ENCODE data around the gene PNPT1. TPM values are rescaled to one million over a fixed set of nuclear protein-coding genes. Genes with fewer than 3 reads are reported as not detected.

Gene PNPT1
- total RNA-seq (2016; rRNA removed; fragmentation: Illumina TruSeq; extraction: Trizol): 61.0 and 70.6 TPM in 2 replicates
- 10.3 and 10.8 TPM in 2 replicates for total RNA-seq (2016; cell fraction: cytosol; rRNA removed; fragmentation: Illumina TruSeq; extraction: Trizol; ENCODE audit: low read depth)
- 60.4 and 67.8 TPM in 2 replicates for total RNA-seq (2016; cell fraction: insoluble cytoplasmic fraction; rRNA removed; fragmentation: Illumina TruSeq; extraction: Trizol)
- 15.4 and 15.7 TPM in 2 replicates for total RNA-seq (2016; cell fraction: membrane; rRNA removed; fragmentation: Illumina TruSeq; extraction: Trizol)
- total RNA-seq (2016; cell fraction: nucleus; rRNA removed; fragmentation: Illumina TruSeq; extraction: Trizol): 48.3 and 59.2 TPM in 2 replicates
- polyA plus RNA-seq (2011; rRNA removed): 21.3 and 23.4 TPM in 2 replicates
- 8.3 TPM in 2 replicates for polyA plus RNA-seq (2011; cell fraction: cytosol; rRNA removed)
- 26.9 and 42.4 TPM in 2 replicates for polyA plus RNA-seq (2011; cell fraction: nucleus; rRNA removed)
- 20.7 and 24.2 TPM in 2 replicates for polyA plus RNA-seq (2012)
- 2.1 and 2.4 TPM in 2 replicates for polyA plus RNA-seq (2016; cell fraction: cytosol; fragmentation: Illumina TruSeq; extraction: Trizol; ENCODE audit: low read depth)
- 47.7 and 48.3 TPM in 2 replicates for polyA plus RNA-seq (2016; cell fraction: insoluble cytoplasmic fraction; fragmentation: Illumina TruSeq; extraction: Trizol; ENCODE audit: low read depth)
- polyA plus RNA-seq (2016; cell fraction: membrane; fragmentation: Illumina TruSeq; extraction: Trizol; ENCODE audit: low read depth): 5.7 and 6.6 TPM in 2 replicates
- 63.4 and 68.9 TPM in 2 replicates for polyA plus RNA-seq (2016; cell fraction: nucleus; fragmentation: Illumina TruSeq; extraction: Trizol; ENCODE audit: insufficient read depth, low read depth)
- polyA minus RNA-seq (2011; rRNA and poly(A)+ RNA removed; ENCODE audit: low replicate concordance): 11.7 and 21.7 TPM in 2 replicates
- polyA minus RNA-seq (2011; cell fraction: cytosol; rRNA and poly(A)+ RNA removed): 18.5 and 38.1 TPM in 2 replicates
- polyA minus RNA-seq (2011; cell fraction: nucleus; rRNA and poly(A)+ RNA removed): 29.6 and 35.2 TPM in 2 replicates
- Bru-seq, nascent RNA: percentile 77 among the genes with signal in this experiment
- percentile 86 among the genes with signal in this experiment for BruChase-seq, experiment 1, labeled RNA remaining after a 6-hour chase
- BruChase-seq, experiment 2, labeled RNA remaining after a 2-hour chase: percentile 82 among the genes with signal in this experiment
- long read RNA-seq, experiment 1, full-length matches to known transcripts: 27 of 56 reads
- long read RNA-seq, experiment 1, partial matches to known transcripts: 10 of 56 reads
- long read RNA-seq, experiment 1, other reads (novel, unspliced or antisense): 19 of 56 reads
- long read RNA-seq, experiment 2, partial matches to known transcripts: 19 of 72 reads
- long read RNA-seq, experiment 2, other reads (novel, unspliced or antisense): 53 of 72 reads

DNA sequence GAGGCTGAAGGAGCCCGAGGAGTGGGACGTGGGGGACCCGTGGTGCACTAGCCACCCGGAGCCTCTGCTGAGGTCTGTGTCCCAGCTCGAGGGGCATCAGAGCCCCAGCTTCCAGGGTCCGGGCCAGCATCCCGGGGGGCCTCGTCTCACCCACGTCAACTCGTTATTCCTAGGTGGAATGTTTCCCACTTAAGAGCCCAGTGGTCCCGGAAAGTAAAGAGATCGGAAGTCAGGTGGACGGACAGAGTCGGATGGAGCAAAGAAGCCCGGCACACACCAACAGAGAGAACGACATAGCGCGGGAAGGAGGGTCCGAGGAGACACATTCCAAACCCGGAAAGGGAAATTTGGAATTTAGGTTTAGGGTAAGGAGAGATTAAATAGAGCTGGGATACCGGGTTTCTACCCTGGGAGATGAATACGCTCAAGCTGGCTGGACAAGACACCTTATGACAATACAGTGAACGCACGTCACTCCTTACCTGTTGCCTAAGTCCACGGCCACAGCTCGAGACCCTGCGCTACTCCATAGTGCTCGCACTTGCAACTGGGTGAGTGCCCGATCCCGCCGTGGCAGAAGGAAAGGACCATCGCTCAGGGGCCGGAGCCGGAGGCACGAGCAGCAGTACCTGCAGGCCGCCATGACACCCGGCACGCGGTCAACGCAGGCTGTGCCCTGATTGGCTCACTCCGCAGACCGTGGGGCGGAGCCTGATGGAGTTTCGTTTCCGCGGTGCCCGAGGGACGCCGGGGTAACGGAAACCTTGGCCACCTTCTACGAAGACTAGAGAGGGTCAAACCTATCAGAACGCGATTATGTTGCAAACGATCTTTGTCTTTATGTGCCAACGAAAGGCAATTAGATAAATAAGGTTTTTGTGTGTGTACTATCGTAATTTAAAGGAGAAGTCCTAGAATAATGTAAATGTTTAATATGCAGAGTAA is at the start of gene PNPT1:
Gene PNPT1 (minus strand): TSS at position 664 of the 945 bp plus-strand sequence. CDS start 21 bp downstream, at position 643.
- POLR2A ChIA-PET: no interaction called here
- TSS peak; percentile 71 for BruUV-seq (replicated peaks)
- WGBS (ENCODE audit: low lambda C conversion rate): 2% methylated on average over 42 of the region's 56 CpGs
- no peaks in the 10 kb centered on the region for H3K9me3 ChIP-seq (ENCODE audit: low read length)
- ATAC-seq (peak; percentile 100), DNase-seq (ENCODE audit: low spot score) (peak; percentile 92), FAIRE-seq (peak; percentile 90)
- H2AFZ ChIP-seq (ENCODE audit: low read length): peak within 1 kb of the TSS; percentile 89
- H3K4me2 ChIP-seq (ENCODE audit: low read depth, low read length): peak within 1 kb of the TSS; percentile 96
- peaks cover 11% of the 10 kb centered on the region for H3K4me1 ChIP-seq (ENCODE audit: insufficient read depth, low read length)
- in situ Hi-C loops (cut with HindIII; ENCODE audit: extremely low pct_ligation_motif_present, low pct_unique_long_range_greater_than_20kb) (no loop called here), intact Hi-C loops (cut with micrococcal nuclease; ENCODE audit: unreplicated experiment) (no loop called here)
- peak within 1 kb of the TSS; percentile 84 for H3K9ac ChIP-seq (ENCODE audit: insufficient read depth, low read depth, low read length)
- H4K20me1 ChIP-seq (ENCODE audit: insufficient read depth, low read length): no peaks in the 10 kb centered on the region
- H3K79me2 ChIP-seq (ENCODE audit: insufficient read depth, low read length): peaks cover 45% of the 10 kb centered on the region
- H3K36me3 ChIP-seq (replicated peaks in 1 of 2; ENCODE audit: control insufficient read depth in 1 of 2, insufficient read depth in 2 of 2, low read length in 2 of 2): peaks cover 3% of the 10 kb centered on the region in 2 experiments; a peak in 4 of 5 replicates
- CTCF ChIA-PET (ENCODE audit: low intra/inter-chr PET ratio, low total read pairs): no interaction called here
- H3K27ac ChIP-seq (ENCODE audit: extremely low read length, insufficient read depth, low read length): peak within 1 kb of the TSS; percentile 62
- H3K4me3 ChIP-seq (replicated peaks in 1 of 3; ENCODE audit: insufficient read depth in 1 of 3, low read depth in 2 of 3, low read length in 3 of 3): peak within 1 kb of the TSS; percentile 83 to 99 (median 87)
- no peaks in the 10 kb centered on the region; a peak in 1 of 5 replicates for H3K27me3 ChIP-seq (ENCODE audit: control insufficient read depth in 1 of 2, insufficient read depth in 2 of 2, low read length in 2 of 2)
- TF ChIP-seq NFIB (CRISPR knock-in tag; IDR thresholded peaks at IDR 0.05; ENCODE audit: borderline replicate concordance) (no peak), EED (CRISPR knock-in tag; IDR thresholded peaks at IDR 0.05) (no peak), ZSCAN22 (CRISPR knock-in tag; IDR thresholded peaks at IDR 0.05) (no peak), XRCC5 (optimal IDR thresholded peaks at IDR 0.05; ENCODE audit: low read length) (peak; percentile 89), HNRNPUL1 (IDR thresholded peaks at IDR 0.05; ENCODE audit: low read depth, low read length) (no peak), ZNF33B (CRISPR knock-in tag; IDR thresholded peaks at IDR 0.05) (no peak), MTA1 (CRISPR knock-in tag; IDR thresholded peaks at IDR 0.05; ENCODE audit: borderline replicate concordance) (peak; percentile 52; the same call in 1 of the 2 replicates), NR2F6 (IDR thresholded peaks at IDR 0.05) (no peak), NR2F6 (CRISPR knock-in tag; IDR thresholded peaks at IDR 0.05) (peak; percentile 37; the same call in 1 of the 2 replicates), ZNF431 (CRISPR knock-in tag; IDR thresholded peaks at IDR 0.05; ENCODE audit: borderline replicate concordance, low read depth) (peak; percentile 87; the same call in 1 of the 2 replicates), ZNF335 (CRISPR knock-in tag; IDR thresholded peaks at IDR 0.05) (0 out of 2 replicates have a peak, but pooled peaks have one; percentile 41), TMF1 (CRISPR knock-in tag; IDR thresholded peaks at IDR 0.05; ENCODE audit: low read depth) (peak; percentile 94; the same call in 1 of the 2 replicates), ZNF333 (CRISPR knock-in tag; IDR thresholded peaks at IDR 0.05; ENCODE audit: borderline replicate concordance) (0 out of 2 replicates have a peak, but pooled peaks have one; percentile 60), ZNF33A (CRISPR knock-in tag; IDR thresholded peaks at IDR 0.05; ENCODE audit: borderline replicate concordance) (no peak), RBM22 (optimal IDR thresholded peaks at IDR 0.05; ENCODE audit: low read length) (no peak)
- TF ChIP-seq, protein P1, sequence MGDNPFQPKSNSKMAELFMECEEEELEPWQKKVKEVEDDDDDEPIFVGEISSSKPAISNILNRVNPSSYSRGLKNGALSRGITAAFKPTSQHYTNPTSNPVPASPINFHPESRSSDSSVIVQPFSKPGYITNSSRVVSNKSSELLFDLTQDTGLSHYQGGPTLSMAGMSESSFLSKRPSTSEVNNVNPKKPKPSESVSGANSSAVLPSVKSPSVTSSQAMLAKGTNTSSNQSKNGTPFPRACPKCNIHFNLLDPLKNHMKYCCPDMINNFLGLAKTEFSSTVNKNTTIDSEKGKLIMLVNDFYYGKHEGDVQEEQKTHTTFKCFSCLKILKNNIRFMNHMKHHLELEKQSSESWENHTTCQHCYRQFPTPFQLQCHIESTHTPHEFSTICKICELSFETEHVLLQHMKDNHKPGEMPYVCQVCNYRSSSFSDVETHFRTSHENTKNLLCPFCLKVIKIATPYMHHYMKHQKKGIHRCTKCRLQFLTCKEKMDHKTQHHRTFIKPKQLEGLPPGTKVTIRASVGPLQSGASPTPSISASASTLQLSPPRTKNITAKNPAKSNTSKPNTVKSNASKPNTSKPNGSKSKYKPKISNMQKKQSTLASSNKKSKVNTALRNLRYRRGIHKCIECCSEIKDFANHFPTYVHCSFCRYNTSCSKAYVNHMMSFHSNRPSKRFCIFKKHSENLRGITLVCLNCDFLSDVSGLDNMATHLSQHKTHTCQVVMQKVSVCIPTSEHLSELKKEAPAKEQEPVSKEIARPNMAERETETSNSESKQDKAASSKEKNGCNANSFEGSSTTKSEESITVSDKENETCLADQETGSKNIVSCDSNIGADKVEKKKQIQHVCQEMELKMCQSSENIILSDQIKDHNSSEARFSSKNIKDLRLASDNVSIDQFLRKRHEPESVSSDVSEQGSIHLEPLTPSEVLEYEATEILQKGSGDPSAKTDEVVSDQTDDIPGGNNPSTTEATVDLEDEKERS (CRISPR knock-in tag; IDR thresholded peaks at IDR 0.05): peak; percentile 79; the same call in 1 of the 2 replicates
